Epithelial cell of esophagus (primary cell): Measurements from ENCODE around the gene DKK3.

Experiments used
- DNase-seq: peaks from one replicate; pipeline ENCODE4 v3.0.0; 2010; ENCODE audit warnings: low read depth
- H3K4me3 ChIP-seq: 2 replicates; pipeline ENCODE4 v1.5.1; 2011; ENCODE audit warnings: mild to moderate bottlenecking, low read length, control low read depth
- CTCF ChIP-seq: IDR thresholded peaks from 2 replicates; pipeline ENCODE4 v1.5.1; 2011; ENCODE audit warnings: low read depth, mild to moderate bottlenecking, low read length, control low read depth, inconsistent platforms; ENCODE audit not compliant: insufficient read depth; ENCODE audit errors: missing control alignments

The DKK3 gene

GRCh38 chr11:11966826-11967668, 41.4 kb downstream of the DKK3 start:
- TF ChIP-seq CTCF, result peak; percentile 67
- DNase-seq, result peak; percentile 51

GRCh38 chr11:11966354-11966741, 42.1 kb downstream of the DKK3 start:
- TF ChIP-seq CTCF, result no peak
- DNase-seq, result no peak
- H3K4me3 ChIP-seq, result no peak overlapping the region

More at GRCh38 chr11:11966826-11967668, 41.4 kb downstream of the DKK3 start:
- H3K4me3 ChIP-seq, result no peak overlapping the region

- H3K4me3 ChIP-seq, result no peak overlapping the region
- DNase-seq, result no peak
- TF ChIP-seq CTCF, result no peak
These were observed 42.6 kb downstream of the DKK3 start for GRCh38 chr11:11965656-11966353.

- no peak overlapping the region for H3K4me3 ChIP-seq
- DNase-seq, result no peak
- TF ChIP-seq CTCF, result no peak
These were observed 43.2 kb downstream of the DKK3 start for GRCh38 chr11:11965192-11965591.

GRCh38 chr11:11964774-11965150, 43.7 kb downstream of the DKK3 start:
- no peak overlapping the region for H3K4me3 ChIP-seq
- no peak for TF ChIP-seq CTCF
- DNase-seq, result no peak

- no peak for DNase-seq
- H3K4me3 ChIP-seq, result no peak overlapping the region
- no peak for TF ChIP-seq CTCF
These were observed 44.3 kb downstream of the DKK3 start for GRCh38 chr11:11963842-11964773.
